Fibroblast of lung (primary cell): ENCODE data around the gene FBXO30.

Source experiments
- EZH2 ChIP-seq: IDR thresholded peaks from 2 replicates; pipeline ENCODE4 v1.5.1; 2012; ENCODE audit warnings: low read length, control low read depth, mild to moderate bottlenecking; ENCODE audit errors: missing control alignments
- TF ChIP-seq, protein P1 (sequence below), 2 donors: IDR thresholded peaks in 1 of 2; conservative IDR thresholded peaks in 1 of 2; 1 replicate in 1 of 2; 2 replicates in 1 of 2; pipeline ENCODE4 v1.5.1; 2011 to 2012; ENCODE audit warnings: low read length in 2 of 2, control low read depth in 1 of 2, inconsistent platforms in 1 of 2, low read depth in 1 of 2, mild to moderate bottlenecking in 1 of 2

GRCh38 chr6:145745861-145746260, 68.7 kb downstream of the FBXO30 start:
- TF ChIP-seq, protein P1, sequence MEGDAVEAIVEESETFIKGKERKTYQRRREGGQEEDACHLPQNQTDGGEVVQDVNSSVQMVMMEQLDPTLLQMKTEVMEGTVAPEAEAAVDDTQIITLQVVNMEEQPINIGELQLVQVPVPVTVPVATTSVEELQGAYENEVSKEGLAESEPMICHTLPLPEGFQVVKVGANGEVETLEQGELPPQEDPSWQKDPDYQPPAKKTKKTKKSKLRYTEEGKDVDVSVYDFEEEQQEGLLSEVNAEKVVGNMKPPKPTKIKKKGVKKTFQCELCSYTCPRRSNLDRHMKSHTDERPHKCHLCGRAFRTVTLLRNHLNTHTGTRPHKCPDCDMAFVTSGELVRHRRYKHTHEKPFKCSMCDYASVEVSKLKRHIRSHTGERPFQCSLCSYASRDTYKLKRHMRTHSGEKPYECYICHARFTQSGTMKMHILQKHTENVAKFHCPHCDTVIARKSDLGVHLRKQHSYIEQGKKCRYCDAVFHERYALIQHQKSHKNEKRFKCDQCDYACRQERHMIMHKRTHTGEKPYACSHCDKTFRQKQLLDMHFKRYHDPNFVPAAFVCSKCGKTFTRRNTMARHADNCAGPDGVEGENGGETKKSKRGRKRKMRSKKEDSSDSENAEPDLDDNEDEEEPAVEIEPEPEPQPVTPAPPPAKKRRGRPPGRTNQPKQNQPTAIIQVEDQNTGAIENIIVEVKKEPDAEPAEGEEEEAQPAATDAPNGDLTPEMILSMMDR (conservative IDR thresholded peaks at IDR 0.05 in 1 of 2, IDR thresholded peaks at IDR 0.05 in 1 of 2; ENCODE audit: low read depth in 1 of 2, low read length in 2 of 2): no peak
- TF ChIP-seq EZH2: no peak
